ENCODE data around the gene ZNF682.
"Not testable (repeated sequence)": the region's sequence is repeated elsewhere in the genome, so short reads cannot be mapped to it uniquely, and the experiment has no call there.

ZNF682 gene

DNA sequence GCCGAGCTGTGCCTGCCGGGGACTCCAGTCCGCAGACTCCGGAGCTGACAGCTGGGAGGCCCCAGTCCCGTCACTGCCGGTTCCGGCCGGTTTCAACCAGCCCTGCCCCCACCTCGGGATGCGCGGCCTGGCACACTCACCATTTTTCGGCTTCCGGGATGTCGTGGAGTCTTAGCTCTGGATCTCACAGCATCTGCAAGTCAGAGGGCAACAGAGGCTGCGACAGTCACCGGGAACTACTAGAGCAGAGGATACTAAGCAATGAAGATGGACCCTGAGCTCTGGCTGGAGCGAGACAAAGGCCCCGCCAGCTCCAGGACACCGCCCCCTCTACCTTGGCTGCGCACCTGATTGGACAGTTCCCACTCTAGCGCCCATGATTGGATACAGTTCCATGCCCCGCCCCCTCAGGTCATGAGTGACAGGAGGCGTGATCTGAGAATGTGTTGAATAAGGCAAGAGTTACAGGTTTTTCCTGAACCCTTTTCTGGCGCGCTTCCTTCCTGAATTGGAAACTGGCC lies at the start of gene ZNF682:
Gene ZNF682 (minus strand): TSS at position 303 of the 521 bp plus-strand sequence. CDS start 160 bp downstream, at position 143.
- DNase-seq: peak; percentile 96
- Mint-ChIP-seq H3K27me3 (peaks cover 4% of the 10 kb centered on the region), H3K4me1 (peaks cover 20% of the 10 kb centered on the region), H3K4me3 (peak within 1 kb of the TSS; percentile 91), H3K36me3 (peaks cover 29% of the 10 kb centered on the region), H3K9me3 (peaks cover 17% of the 10 kb centered on the region), H3K27ac (peak within 1 kb of the TSS; percentile 95)
- CTCF ChIA-PET: interaction anchor here (0.6 to 1.0 kb wide), 2 partner anchors 13 to 1321 kb away, joined by 3 to 4 read pairs; no protein-coding TSS in a partner anchor

- Mint-ChIP-seq H3K4me1 (peaks cover 15% of the 10 kb centered on the region), H3K9me3 (peaks cover 53% of the 10 kb centered on the region), H3K36me3 (peaks cover 63% of the 10 kb centered on the region)
- H3K27me3 Mint-ChIP-seq, DNase-seq, H3K27ac Mint-ChIP-seq, CTCF ChIA-PET, H3K4me3 Mint-ChIP-seq: not testable (repeated sequence)
These were observed 43.6 kb upstream of the ZNF682 start for GRCh38 chr19:20082876-20083275.

GRCh38 chr19:20082232-20082833 lies 43.0 kb upstream of the ZNF682 start:
- H3K4me3 Mint-ChIP-seq, DNase-seq, H3K27ac Mint-ChIP-seq, H3K27me3 Mint-ChIP-seq, CTCF ChIA-PET: not testable (repeated sequence)
- Mint-ChIP-seq H3K4me1 (peaks cover 18% of the 10 kb centered on the region), H3K9me3 (peaks cover 51% of the 10 kb centered on the region), H3K36me3 (peaks cover 61% of the 10 kb centered on the region)

GRCh38 chr19:20080656-20081055 lies 41.4 kb upstream of the ZNF682 start:
- H3K27ac Mint-ChIP-seq: no peak overlapping the region
- CTCF ChIA-PET: interaction anchor here (0.7 to 0.8 kb wide), 2 partner anchors 8 to 31 kb away, joined by 3 read pairs; no protein-coding TSS in a partner anchor
- peaks cover 48% of the 10 kb centered on the region for H3K9me3 Mint-ChIP-seq
- peaks cover 18% of the 10 kb centered on the region for H3K4me1 Mint-ChIP-seq
- H3K36me3 Mint-ChIP-seq: peaks cover 57% of the 10 kb centered on the region
- no peaks in the 10 kb centered on the region for H3K27me3 Mint-ChIP-seq
- no peak for DNase-seq
- H3K4me3 Mint-ChIP-seq: no peak overlapping the region

- Mint-ChIP-seq H3K4me1 (peaks cover 18% of the 10 kb centered on the region), H3K9me3 (peaks cover 46% of the 10 kb centered on the region), H3K27ac (no peak overlapping the region), H3K4me3 (peak overlapping the region; percentile 29), H3K36me3 (peaks cover 57% of the 10 kb centered on the region), H3K27me3 (no peaks in the 10 kb centered on the region)
- DNase-seq: no peak
- CTCF ChIA-PET: no interaction called here
These were observed 40.2 kb upstream of the ZNF682 start for GRCh38 chr19:20079476-20079875.

DNA sequence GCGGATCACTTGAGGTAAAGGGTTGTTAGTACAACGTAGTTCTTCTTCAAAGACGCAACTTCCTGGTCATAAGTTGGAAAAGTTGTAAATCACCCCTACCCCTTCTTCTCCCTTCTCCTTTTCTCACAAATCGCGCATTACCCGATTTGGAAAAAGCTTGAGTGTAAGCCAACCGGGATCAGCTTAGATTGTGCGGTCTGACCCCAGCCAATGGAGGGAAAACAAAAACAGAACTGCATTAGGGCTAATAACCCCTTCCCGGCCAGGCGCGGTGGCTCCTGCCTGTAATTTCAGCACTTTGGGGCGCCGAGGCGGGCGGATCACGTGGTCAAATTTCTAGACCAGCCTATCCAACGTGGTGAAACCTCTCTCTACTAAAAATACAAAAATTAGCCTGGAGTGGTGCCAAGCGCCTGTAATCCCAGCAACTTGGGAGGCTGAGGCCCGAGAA lies 39.3 kb upstream of the ZNF682 start:
- H3K9me3 Mint-ChIP-seq: peaks cover 46% of the 10 kb centered on the region
- peak overlapping the region; percentile 83 for H3K4me3 Mint-ChIP-seq
- peak; percentile 39 for DNase-seq
- H3K27me3 Mint-ChIP-seq: no peaks in the 10 kb centered on the region
- H3K27ac Mint-ChIP-seq: peak overlapping the region; percentile 86
- CTCF ChIA-PET: no interaction called here
- peaks cover 18% of the 10 kb centered on the region for H3K4me1 Mint-ChIP-seq
- peaks cover 55% of the 10 kb centered on the region for H3K36me3 Mint-ChIP-seq

- peak within 1 kb of the TSS; percentile 86 for H3K27ac Mint-ChIP-seq
These were observed 38.6 kb upstream of the ZNF682 start, which contains the start of gene ZNF90 for GRCh38 chr19:20077791-20078463. Gene ZNF90, plus strand, starts transcription at chr19:20078000. Its CDS starts 133 bp downstream, at chr19:20078133.

GRCh38 chr19:20072936-20073335 lies 33.6 kb upstream of the ZNF682 start:
- H3K27me3 Mint-ChIP-seq: no peaks in the 10 kb centered on the region
- no peak overlapping the region for H3K27ac Mint-ChIP-seq
- H3K9me3 Mint-ChIP-seq: peaks cover 37% of the 10 kb centered on the region
- H3K4me1 Mint-ChIP-seq: peaks cover 4% of the 10 kb centered on the region
- H3K4me3 Mint-ChIP-seq: no peak overlapping the region
- DNase-seq: no peak
- H3K36me3 Mint-ChIP-seq: peaks cover 14% of the 10 kb centered on the region
- CTCF ChIA-PET: no interaction called here

More at GRCh38 chr19:20077791-20078463, 38.6 kb upstream of the ZNF682 start, which contains the start of gene ZNF90:
- peaks cover 43% of the 10 kb centered on the region for H3K9me3 Mint-ChIP-seq
- CTCF ChIA-PET: no interaction called here
- H3K36me3 Mint-ChIP-seq: peaks cover 48% of the 10 kb centered on the region
- H3K4me3 Mint-ChIP-seq: peak within 1 kb of the TSS; percentile 83
- H3K27me3 Mint-ChIP-seq: no peaks in the 10 kb centered on the region
- peaks cover 18% of the 10 kb centered on the region for H3K4me1 Mint-ChIP-seq
- peak; percentile 92 for DNase-seq

DNA sequence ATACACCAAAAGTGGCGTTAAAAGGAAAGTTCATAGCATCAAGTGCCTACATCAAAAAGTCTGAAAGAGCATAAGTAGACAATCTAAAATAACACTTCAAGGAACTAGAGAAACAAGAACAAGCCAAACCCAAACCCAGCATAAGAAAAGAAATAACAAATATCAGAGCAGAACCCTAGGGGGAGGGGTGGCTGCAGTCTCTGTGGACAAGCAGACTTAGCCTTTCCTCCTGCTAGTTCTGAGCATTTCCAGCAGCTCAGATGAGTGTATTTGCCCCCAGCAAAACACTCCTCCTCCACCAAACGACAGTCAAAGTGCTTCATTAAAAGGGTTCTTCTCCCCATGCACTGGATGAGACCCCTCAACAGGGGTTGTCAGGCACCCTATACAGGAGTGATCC lies 31.4 kb upstream of the ZNF682 start:
- Mint-ChIP-seq H3K27me3 (no peaks in the 10 kb centered on the region), H3K4me3 (no peak overlapping the region), H3K4me1 (no peaks in the 10 kb centered on the region), H3K9me3 (peaks cover 45% of the 10 kb centered on the region), H3K27ac (no peak overlapping the region), H3K36me3 (peaks cover 10% of the 10 kb centered on the region)
- DNase-seq: no peak
- CTCF ChIA-PET: no interaction called here

GRCh38 chr19:20068559-20068958 lies 29.3 kb upstream of the ZNF682 start:
- Mint-ChIP-seq H3K9me3 (peaks cover 43% of the 10 kb centered on the region), H3K36me3 (peaks cover 10% of the 10 kb centered on the region)
- H3K27me3 Mint-ChIP-seq, CTCF ChIA-PET, H3K4me3 Mint-ChIP-seq, DNase-seq, H3K4me1 Mint-ChIP-seq, H3K27ac Mint-ChIP-seq: not testable (repeated sequence)

DNA sequence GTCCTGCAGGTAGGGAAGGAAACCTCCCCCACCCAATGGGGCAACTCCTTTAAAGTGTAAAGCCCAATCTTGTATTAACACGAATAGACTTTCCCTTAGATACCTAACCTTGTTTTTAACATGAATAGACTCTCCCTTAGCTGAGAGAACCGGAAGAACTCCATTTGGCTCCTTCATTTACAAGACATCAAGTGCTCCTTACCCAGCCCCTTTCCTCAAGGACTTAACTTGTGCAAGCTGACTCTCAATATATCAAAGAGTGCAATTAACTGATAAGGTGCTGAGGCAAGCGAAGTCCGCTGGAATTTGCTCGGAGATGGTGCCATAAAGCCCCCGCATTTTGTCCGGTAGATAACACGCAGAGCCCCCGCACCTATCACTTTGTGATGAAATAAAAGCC lies 28.6 kb upstream of the ZNF682 start:
- Mint-ChIP-seq H3K27me3 (no peaks in the 10 kb centered on the region), H3K9me3 (peaks cover 41% of the 10 kb centered on the region)
- CTCF ChIA-PET: no interaction called here

DNA sequence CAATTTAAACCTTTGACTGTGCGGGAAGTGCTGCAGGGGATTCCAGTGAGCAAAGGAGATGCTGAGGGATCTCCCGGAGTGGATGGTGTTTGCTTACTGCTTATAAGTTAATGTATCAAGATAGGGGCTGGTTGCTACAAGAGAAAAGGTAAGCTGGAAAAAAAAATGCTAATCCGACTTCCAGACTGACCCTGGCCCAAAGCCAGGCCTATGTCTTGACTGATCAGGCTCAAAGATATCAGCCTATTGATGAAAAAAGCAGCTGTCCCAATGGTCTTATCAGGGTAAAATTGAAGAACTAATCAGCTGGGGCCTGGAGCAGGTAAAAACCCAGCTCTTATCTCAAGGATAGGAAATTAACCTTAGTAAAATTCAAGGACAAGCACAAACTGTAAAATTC lies 27.6 kb upstream of the ZNF682 start:
- Mint-ChIP-seq H3K9me3 (peaks cover 41% of the 10 kb centered on the region), H3K4me3 (no peak overlapping the region), H3K27ac (no peak overlapping the region), H3K27me3 (no peaks in the 10 kb centered on the region), H3K36me3 (peaks cover 12% of the 10 kb centered on the region), H3K4me1 (no peaks in the 10 kb centered on the region)
- DNase-seq: no peak
- CTCF ChIA-PET: interaction anchor here (0.6 kb wide), 1 partner anchor 112 kb away, joined by 3 read pairs; no protein-coding TSS in a partner anchor

More for the DNA sequence above, 28.6 kb upstream of the ZNF682 start:
- peaks cover 10% of the 10 kb centered on the region for H3K36me3 Mint-ChIP-seq
- no peaks in the 10 kb centered on the region for H3K4me1 Mint-ChIP-seq
- no peak overlapping the region for H3K27ac Mint-ChIP-seq
- no peak overlapping the region for H3K4me3 Mint-ChIP-seq
- DNase-seq: no peak

GRCh38 chr19:20060282-20060681 lies 21.0 kb upstream of the ZNF682 start:
- Mint-ChIP-seq H3K27me3 (no peaks in the 10 kb centered on the region), H3K4me1 (no peaks in the 10 kb centered on the region), H3K4me3 (no peak overlapping the region), H3K9me3 (peaks cover 16% of the 10 kb centered on the region), H3K36me3 (peaks cover 1% of the 10 kb centered on the region), H3K27ac (no peak overlapping the region)
- CTCF ChIA-PET: no interaction called here
- no peak for DNase-seq

- CTCF ChIA-PET: not testable (repeated sequence)
These were observed 19.4 kb upstream of the ZNF682 start for GRCh38 chr19:20058738-20059137.

More at GRCh38 chr19:20058738-20059137, 19.4 kb upstream of the ZNF682 start:
- not testable (repeated sequence) for DNase-seq, H3K27me3 Mint-ChIP-seq, H3K4me1 Mint-ChIP-seq, H3K4me3 Mint-ChIP-seq, H3K27ac Mint-ChIP-seq, H3K36me3 Mint-ChIP-seq
- peaks cover 16% of the 10 kb centered on the region for H3K9me3 Mint-ChIP-seq

Measured in activated naive CD4-positive, alpha-beta T cell treated with anti-CD3 and anti-CD28 coated beads, Interleukin-2, amount 10 ng/mL, durations not matched to agents 7 days and 5 days (primary cell).